ENCODE measurements around the gene DACH1. TPM values are rescaled to one million over a fixed set of nuclear protein-coding genes. Genes with fewer than 3 reads are reported as not detected.

Gene DACH1
- total RNA-seq, 1 donor from 2014 or later: 37.1 TPM

DNA sequence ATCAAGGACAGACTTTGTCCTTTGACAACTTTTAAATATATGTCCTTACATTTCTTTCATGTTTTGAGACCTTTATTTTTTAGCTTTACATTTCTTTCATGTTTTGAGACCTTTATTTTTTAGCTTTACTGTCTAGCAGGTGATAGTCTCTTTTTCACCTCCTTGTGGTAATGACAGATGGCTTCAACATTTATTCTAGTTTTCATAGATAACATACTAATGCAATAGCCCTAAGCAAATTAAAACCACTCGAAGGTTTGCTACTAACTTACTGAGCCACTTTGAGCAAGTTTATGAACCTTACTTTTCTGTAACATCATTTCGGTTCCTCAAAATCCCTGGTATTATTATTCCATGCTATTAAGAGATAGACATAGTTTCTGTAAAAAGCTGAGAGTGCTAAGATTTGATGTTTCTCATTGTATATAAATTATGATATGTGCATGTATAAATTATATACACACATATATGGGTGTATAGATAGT is 4.5 kb downstream of the DACH1 start:
- Mint-ChIP-seq H3K9me3 (ENCODE audit: low read depth) (no peaks in the 10 kb centered on the region), H3K4me1 (ENCODE audit: low read depth) (peaks cover 33% of the 10 kb centered on the region), H3K27ac (peak overlapping the region; percentile 44), H3K27me3 (no peaks in the 10 kb centered on the region), H3K36me3 (ENCODE audit: insufficient read depth) (no peaks in the 10 kb centered on the region), H3K4me3 (ENCODE audit: low read depth) (peak overlapping the region; percentile 95)
- no peak for DNase-seq (ENCODE audit: low spot score, unreplicated experiment)
- TF ChIP-seq, protein P1, sequence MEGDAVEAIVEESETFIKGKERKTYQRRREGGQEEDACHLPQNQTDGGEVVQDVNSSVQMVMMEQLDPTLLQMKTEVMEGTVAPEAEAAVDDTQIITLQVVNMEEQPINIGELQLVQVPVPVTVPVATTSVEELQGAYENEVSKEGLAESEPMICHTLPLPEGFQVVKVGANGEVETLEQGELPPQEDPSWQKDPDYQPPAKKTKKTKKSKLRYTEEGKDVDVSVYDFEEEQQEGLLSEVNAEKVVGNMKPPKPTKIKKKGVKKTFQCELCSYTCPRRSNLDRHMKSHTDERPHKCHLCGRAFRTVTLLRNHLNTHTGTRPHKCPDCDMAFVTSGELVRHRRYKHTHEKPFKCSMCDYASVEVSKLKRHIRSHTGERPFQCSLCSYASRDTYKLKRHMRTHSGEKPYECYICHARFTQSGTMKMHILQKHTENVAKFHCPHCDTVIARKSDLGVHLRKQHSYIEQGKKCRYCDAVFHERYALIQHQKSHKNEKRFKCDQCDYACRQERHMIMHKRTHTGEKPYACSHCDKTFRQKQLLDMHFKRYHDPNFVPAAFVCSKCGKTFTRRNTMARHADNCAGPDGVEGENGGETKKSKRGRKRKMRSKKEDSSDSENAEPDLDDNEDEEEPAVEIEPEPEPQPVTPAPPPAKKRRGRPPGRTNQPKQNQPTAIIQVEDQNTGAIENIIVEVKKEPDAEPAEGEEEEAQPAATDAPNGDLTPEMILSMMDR (IDR thresholded peaks at IDR 0.05; ENCODE audit: unreplicated experiment): no peak

DNA sequence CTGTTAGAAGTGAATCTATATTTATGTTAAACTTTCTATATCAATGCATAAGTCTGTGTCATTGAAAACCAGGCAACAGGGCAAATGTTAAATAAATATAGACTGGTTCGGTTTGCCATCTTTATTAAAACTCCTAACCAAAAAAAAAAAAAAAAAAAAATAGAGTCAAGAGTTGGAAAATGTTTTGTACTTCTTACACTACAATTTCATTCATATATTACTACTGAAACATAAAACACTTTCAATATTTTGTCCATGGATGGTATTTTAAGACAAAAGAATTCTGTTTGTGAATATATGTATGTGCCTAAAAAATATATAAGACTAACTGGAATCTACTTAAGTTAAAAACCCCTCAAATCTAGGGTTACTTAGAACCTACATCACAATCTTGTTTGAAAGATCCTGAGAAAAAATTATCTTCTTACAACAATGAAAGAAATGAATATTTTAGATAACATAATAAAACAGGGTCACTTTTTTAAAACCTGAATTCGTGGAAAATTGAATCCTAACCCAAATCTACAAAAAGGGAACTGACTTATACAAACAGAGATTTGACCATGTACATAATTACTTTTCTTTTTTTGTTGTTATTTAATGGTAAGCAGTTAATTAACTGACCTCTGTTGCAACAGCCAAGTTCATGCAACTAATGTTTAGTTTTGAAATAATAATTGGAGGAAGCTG is 5.1 kb downstream of the DACH1 start:
- Mint-ChIP-seq H3K36me3 (ENCODE audit: insufficient read depth) (no peaks in the 10 kb centered on the region), H3K27me3 (no peaks in the 10 kb centered on the region), H3K4me3 (ENCODE audit: low read depth) (no peak overlapping the region), H3K27ac (no peak overlapping the region), H3K9me3 (ENCODE audit: low read depth) (no peaks in the 10 kb centered on the region), H3K4me1 (ENCODE audit: low read depth) (peaks cover 30% of the 10 kb centered on the region)
- TF ChIP-seq, protein P1 (IDR thresholded peaks at IDR 0.05; ENCODE audit: unreplicated experiment): no peak
- no peak for DNase-seq (ENCODE audit: low spot score, unreplicated experiment)

DNA sequence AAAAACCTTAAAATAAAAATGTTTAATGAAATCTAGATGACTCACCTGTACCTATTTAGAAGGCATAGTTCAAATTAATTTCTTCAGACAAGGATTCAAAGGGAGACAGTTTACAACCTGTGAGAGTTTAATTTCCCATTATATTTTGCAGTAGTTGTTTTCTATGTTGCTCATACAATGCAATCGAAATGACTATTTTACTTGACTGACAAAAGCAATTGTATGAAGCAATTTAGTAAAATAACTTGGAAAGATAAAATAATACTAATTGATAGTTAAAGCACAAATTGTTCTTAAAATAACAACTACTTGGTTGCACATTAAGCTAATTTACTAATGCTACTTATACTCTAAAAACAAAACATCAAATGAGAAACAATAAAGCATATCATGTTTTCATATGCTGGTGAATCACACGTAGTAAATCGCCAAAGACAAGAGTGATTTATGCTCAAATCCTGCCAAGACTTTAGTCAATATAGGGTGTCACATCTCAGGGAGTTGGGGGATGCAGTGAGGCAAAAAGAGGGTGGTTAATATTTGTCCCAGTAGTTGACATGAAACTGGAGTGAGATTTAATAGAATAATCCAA is 6.4 kb downstream of the DACH1 start:
- peak overlapping the region; percentile 18 for H3K27ac Mint-ChIP-seq
- peak overlapping the region; percentile 9 for H3K4me3 Mint-ChIP-seq (ENCODE audit: low read depth)

DNA sequence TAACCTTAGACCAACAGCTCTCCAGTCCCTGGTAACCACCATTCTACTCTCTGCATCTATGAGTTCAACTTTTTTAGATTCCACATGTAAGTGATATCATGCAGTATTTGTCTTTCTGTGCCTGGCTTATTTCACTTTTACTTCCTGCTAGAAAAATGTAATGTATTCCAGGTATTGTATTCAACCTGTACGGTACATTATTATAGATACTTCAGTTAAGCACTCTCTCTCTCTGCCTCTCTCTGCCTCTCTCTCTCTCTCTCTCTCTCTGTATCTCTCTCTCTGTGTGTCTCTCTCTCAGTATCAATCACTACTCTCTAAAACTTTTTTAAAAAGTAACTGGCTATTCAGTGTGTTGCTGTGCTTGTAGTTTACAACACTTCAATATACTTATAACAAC is 8.4 kb downstream of the DACH1 start:
- no peaks in the 10 kb centered on the region for H3K36me3 Mint-ChIP-seq (ENCODE audit: insufficient read depth)
- H3K27me3 Mint-ChIP-seq: no peaks in the 10 kb centered on the region
- H3K4me1 Mint-ChIP-seq (ENCODE audit: low read depth): peaks cover 35% of the 10 kb centered on the region
- DNase-seq (ENCODE audit: low spot score, unreplicated experiment): no peak
- no peak overlapping the region for H3K4me3 Mint-ChIP-seq (ENCODE audit: low read depth)
- H3K9me3 Mint-ChIP-seq (ENCODE audit: low read depth): no peaks in the 10 kb centered on the region
- TF ChIP-seq, protein P1 (IDR thresholded peaks at IDR 0.05; ENCODE audit: unreplicated experiment): no peak
- H3K27ac Mint-ChIP-seq: no peak overlapping the region

More for the DNA sequence above, 6.4 kb downstream of the DACH1 start:
- H3K9me3 Mint-ChIP-seq (ENCODE audit: low read depth): no peaks in the 10 kb centered on the region
- no peaks in the 10 kb centered on the region for H3K36me3 Mint-ChIP-seq (ENCODE audit: insufficient read depth)
- no peaks in the 10 kb centered on the region for H3K27me3 Mint-ChIP-seq
- TF ChIP-seq, protein P1 (IDR thresholded peaks at IDR 0.05; ENCODE audit: unreplicated experiment): no peak
- peaks cover 33% of the 10 kb centered on the region for H3K4me1 Mint-ChIP-seq (ENCODE audit: low read depth)
- DNase-seq (ENCODE audit: low spot score, unreplicated experiment): no peak

DNA sequence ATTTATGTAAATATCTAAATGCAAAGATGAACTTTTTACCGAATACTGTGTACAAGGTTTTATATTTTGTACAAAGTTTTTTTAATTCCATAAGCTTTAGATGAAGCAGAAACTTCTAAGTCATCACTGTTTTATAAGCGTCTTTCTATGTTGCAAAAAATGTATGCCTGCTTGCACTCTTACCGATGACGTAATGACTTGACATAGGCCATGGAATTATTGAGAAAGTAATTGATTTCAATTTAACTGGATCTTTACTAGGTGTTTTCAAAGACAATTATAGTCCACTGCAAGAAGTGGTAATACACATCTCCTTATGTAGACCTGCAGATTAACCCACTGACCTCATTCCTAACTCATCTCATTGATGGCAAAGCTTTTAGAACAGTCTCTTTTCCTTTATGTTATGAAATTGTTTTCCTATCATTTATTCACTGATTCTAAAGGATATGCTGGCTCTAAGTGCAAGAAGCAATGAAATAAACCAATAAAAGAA is 10.4 kb downstream of the DACH1 start:
- H3K36me3 Mint-ChIP-seq (ENCODE audit: insufficient read depth): no peaks in the 10 kb centered on the region
- H3K27me3 Mint-ChIP-seq: no peaks in the 10 kb centered on the region
- no peak overlapping the region for H3K27ac Mint-ChIP-seq
- no peak for DNase-seq (ENCODE audit: low spot score, unreplicated experiment)
- peaks cover 36% of the 10 kb centered on the region for H3K4me1 Mint-ChIP-seq (ENCODE audit: low read depth)
- TF ChIP-seq, protein P1 (IDR thresholded peaks at IDR 0.05; ENCODE audit: unreplicated experiment): no peak
- H3K9me3 Mint-ChIP-seq (ENCODE audit: low read depth): no peaks in the 10 kb centered on the region
- H3K4me3 Mint-ChIP-seq (ENCODE audit: low read depth): no peak overlapping the region

Measured in progenitor cell of endocrine pancreas (in vitro differentiated cells).